ENCODE results near the gene MASTL. TPM values are rescaled to one million over a fixed set of nuclear protein-coding genes. Genes with fewer than 3 reads are reported as not detected.
A peak's percentile ranks its signal among the peaks of the same experiment; 100 is the strongest.

MASTL gene
- total RNA-seq, 1 experiment from 2014 or later = 40.2 TPM

GRCh38 chr10:27157150-27157549, 2.0 kb downstream of the MASTL start:
- Histone ChIP-seq H3K4me3 (ENCODE audit: low read depth, low read length) (no peak overlapping the region), H3K4me1 (peaks cover 13% of the 10 kb centered on the region; the same call in 1 of the 2 replicates), H3K27me3 (replicated peaks; ENCODE audit: control insufficient read depth, insufficient read depth, low read length) (no peaks in the 10 kb centered on the region), H3K36me3 (ENCODE audit: control insufficient read depth, insufficient read depth, low read length) (no peaks in the 10 kb centered on the region), H3K9me3 (no peaks in the 10 kb centered on the region)
- Mint-ChIP-seq H3K9me3 (ENCODE audit: unreplicated experiment) (no peaks in the 10 kb centered on the region), H3K36me3 (ENCODE audit: insufficient read depth, unreplicated experiment) (peaks cover 76% of the 10 kb centered on the region), H3K27me3 (ENCODE audit: insufficient read depth, unreplicated experiment) (no peaks in the 10 kb centered on the region), H3K4me3 (ENCODE audit: unreplicated experiment) (peak overlapping the region; percentile 99), H3K27ac (ENCODE audit: unreplicated experiment) (peak overlapping the region; percentile 100), H3K4me1 (ENCODE audit: low read depth, unreplicated experiment) (peaks cover 25% of the 10 kb centered on the region)
- ChIA-PET POLR2A (no interaction called here), CTCF (interaction anchor here (0.9 kb wide), 1 partner anchor 129 kb away, joined by 3 read pairs; no protein-coding TSS in a partner anchor)
- TF ChIP-seq CTCF (IDR thresholded peaks at IDR 0.05; ENCODE audit: insufficient read depth in 1 of 2, low read depth in 1 of 2, low read length in 1 of 2, severe bottlenecking in 1 of 2, unreplicated experiment in 1 of 2) = no peak
- no peak for DNase-seq
- BruUV-seq (replicated peaks) = no TSS peak
- intact Hi-C loops (cut with micrococcal nuclease; ENCODE audit: unreplicated experiment) = no loop called here

GRCh38 chr10:27158421-27158820, 3.3 kb downstream of the MASTL start:
- no peak overlapping the region for H3K4me3 ChIP-seq (ENCODE audit: low read depth, low read length)

GRCh38 chr10:27169849-27170248, 14.7 kb downstream of the MASTL start:
- intact Hi-C loops (cut with micrococcal nuclease; ENCODE audit: unreplicated experiment) = no loop called here
- TF ChIP-seq CTCF (IDR thresholded peaks at IDR 0.05; ENCODE audit: insufficient read depth in 1 of 2, low read depth in 1 of 2, low read length in 1 of 2, severe bottlenecking in 1 of 2, unreplicated experiment in 1 of 2) = no peak
- Histone ChIP-seq H3K27me3 (replicated peaks; ENCODE audit: control insufficient read depth, insufficient read depth, low read length) (no peaks in the 10 kb centered on the region), H3K9me3 (no peaks in the 10 kb centered on the region), H3K4me3 (ENCODE audit: low read depth, low read length) (no peak overlapping the region), H3K36me3 (ENCODE audit: control insufficient read depth, insufficient read depth, low read length) (peaks cover 4% of the 10 kb centered on the region; the same call in 1 of the 2 replicates), H3K4me1 (no peaks in the 10 kb centered on the region)
- BruUV-seq (replicated peaks) = no TSS peak
- no peak for DNase-seq
- Mint-ChIP-seq H3K27me3 (ENCODE audit: insufficient read depth, unreplicated experiment) (no peaks in the 10 kb centered on the region), H3K27ac (ENCODE audit: unreplicated experiment) (no peak overlapping the region), H3K36me3 (ENCODE audit: insufficient read depth, unreplicated experiment) (peaks cover 46% of the 10 kb centered on the region), H3K4me1 (ENCODE audit: low read depth, unreplicated experiment) (no peaks in the 10 kb centered on the region), H3K9me3 (ENCODE audit: unreplicated experiment) (no peaks in the 10 kb centered on the region), H3K4me3 (ENCODE audit: unreplicated experiment) (no peak overlapping the region)
- ChIA-PET POLR2A (no interaction called here), CTCF (no interaction called here)

More at GRCh38 chr10:27158421-27158820, 3.3 kb downstream of the MASTL start:
- Mint-ChIP-seq H3K36me3 (ENCODE audit: insufficient read depth, unreplicated experiment) (peaks cover 79% of the 10 kb centered on the region), H3K9me3 (ENCODE audit: unreplicated experiment) (no peaks in the 10 kb centered on the region), H3K4me1 (ENCODE audit: low read depth, unreplicated experiment) (peaks cover 14% of the 10 kb centered on the region), H3K27me3 (ENCODE audit: insufficient read depth, unreplicated experiment) (no peaks in the 10 kb centered on the region), H3K4me3 (ENCODE audit: unreplicated experiment) (no peak overlapping the region), H3K27ac (ENCODE audit: unreplicated experiment) (no peak overlapping the region)
- Histone ChIP-seq H3K4me1 (peaks cover 5% of the 10 kb centered on the region; the same call in 1 of the 2 replicates), H3K9me3 (no peaks in the 10 kb centered on the region), H3K36me3 (ENCODE audit: control insufficient read depth, insufficient read depth, low read length) (no peaks in the 10 kb centered on the region), H3K27me3 (replicated peaks; ENCODE audit: control insufficient read depth, insufficient read depth, low read length) (no peaks in the 10 kb centered on the region)
- intact Hi-C loops (cut with micrococcal nuclease; ENCODE audit: unreplicated experiment) = no loop called here
- ChIA-PET CTCF (no interaction called here), POLR2A (no interaction called here)
- BruUV-seq (replicated peaks) = no TSS peak
- DNase-seq = no peak
- no peak for TF ChIP-seq CTCF (IDR thresholded peaks at IDR 0.05; ENCODE audit: insufficient read depth in 1 of 2, low read depth in 1 of 2, low read length in 1 of 2, severe bottlenecking in 1 of 2, unreplicated experiment in 1 of 2)

Data from Caco-2 (cell line).